HG03103 (cell line): Measurements from ENCODE around the gene STK38L.
"Not testable (repeated sequence)": the region's sequence is repeated elsewhere in the genome, so short reads cannot be mapped to it uniquely, and the experiment has no call there.

ENCODE experiments used
- ATAC-seq: cut with Tn5 transposase; IDR thresholded peaks from one replicate; pipeline ENCODE4 v1.9.1; 2021; ENCODE audit warnings: low read depth; ENCODE audit not compliant: unreplicated experiment

The STK38L gene

DNA sequence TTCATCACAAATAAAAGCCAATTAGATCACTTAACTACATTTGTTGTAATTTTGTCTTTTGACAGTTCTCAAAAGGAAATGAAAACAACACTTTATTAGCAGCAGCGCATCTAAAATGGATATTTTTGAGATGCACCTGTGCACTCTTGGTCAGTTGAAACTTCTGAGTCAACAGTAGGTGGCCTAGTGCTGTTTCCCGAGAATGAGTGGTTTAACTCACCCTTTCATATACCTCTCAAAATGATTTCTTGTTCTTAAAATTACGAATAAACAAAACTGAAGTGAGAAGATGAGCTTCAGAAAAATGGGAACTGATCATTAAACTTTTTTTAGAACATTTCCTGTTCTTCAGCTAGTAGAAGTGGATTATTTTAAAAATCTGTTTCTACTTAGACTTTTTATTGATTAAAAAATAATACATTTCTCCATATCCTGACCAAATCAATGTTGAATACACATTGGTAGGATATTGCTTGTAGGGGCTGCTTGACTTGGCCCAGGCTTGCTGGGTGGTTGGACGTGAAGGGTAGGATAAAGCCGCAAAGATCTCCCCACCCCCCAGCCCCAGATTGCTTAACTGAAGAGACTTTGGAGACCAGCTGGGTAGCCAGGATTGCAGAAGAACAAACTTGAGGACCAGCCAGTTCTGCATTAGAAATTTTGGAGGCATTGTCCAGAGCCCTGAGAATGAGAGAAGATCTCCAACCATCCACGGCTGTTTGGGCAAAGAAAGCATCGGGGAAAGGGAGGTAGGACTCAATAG, 22.3 kb upstream of the STK38L start:
- ATAC-seq = peak; percentile 53

GRCh38 chr12:27226407-27226929, 17.6 kb upstream of the STK38L start:
- no peak for ATAC-seq

GRCh38 chr12:27229367-27229766, 14.7 kb upstream of the STK38L start:
- ATAC-seq = no peak

GRCh38 chr12:27231374-27231773, 12.7 kb upstream of the STK38L start:
- not testable (repeated sequence) for ATAC-seq

GRCh38 chr12:27233814-27234213, 10.3 kb upstream of the STK38L start:
- ATAC-seq = no peak

GRCh38 chr12:27236498-27236897, 7.6 kb upstream of the STK38L start:
- no peak for ATAC-seq

- peak; percentile 47 for ATAC-seq
These were observed 6.0 kb upstream of the STK38L start for GRCh38 chr12:27237790-27238771.

DNA sequence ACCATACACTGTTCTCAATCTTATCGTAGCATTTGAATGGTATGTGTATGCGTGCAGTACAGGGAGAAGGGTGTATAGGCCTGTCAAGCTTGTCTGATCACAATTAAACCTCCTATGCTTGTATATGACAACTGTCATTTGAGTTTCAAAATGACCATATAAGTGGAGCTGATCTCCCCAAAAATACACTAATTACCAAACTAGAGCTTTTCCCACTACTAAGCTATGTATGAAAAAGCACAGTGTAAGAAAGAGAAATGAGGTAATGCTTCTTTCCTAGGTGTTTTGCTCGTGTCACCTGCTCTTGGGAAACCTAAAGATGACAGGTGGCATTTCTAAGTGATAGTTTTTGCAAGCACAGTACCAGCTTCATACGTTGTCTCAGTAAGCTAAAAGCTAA, 1.1 kb upstream of the STK38L start:
- no peak for ATAC-seq

- no peak for ATAC-seq
These were observed 803 bp downstream of the STK38L start for GRCh38 chr12:27244689-27245488.

- ATAC-seq = no peak
These were observed 2.1 kb downstream of the STK38L start for GRCh38 chr12:27246141-27246540.

DNA sequence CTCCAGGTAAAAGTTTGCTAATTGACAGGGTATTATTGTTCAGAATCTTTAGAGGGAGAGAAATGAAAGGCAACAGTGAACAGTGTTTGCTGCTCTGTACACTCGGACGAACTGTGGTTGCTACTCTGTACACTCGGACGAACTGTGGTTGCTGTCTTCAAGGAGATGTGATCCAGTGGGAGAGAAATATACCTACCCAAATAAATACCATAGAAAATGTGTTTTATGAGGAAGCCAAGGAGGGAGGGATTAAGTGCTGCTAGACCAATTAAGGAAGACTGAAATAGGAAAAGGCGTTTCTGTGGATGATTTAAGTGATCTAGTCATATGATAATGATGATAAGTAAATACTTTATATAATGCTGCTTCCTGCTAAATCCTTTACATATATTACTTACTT, 2.7 kb downstream of the STK38L start:
- no peak for ATAC-seq

DNA sequence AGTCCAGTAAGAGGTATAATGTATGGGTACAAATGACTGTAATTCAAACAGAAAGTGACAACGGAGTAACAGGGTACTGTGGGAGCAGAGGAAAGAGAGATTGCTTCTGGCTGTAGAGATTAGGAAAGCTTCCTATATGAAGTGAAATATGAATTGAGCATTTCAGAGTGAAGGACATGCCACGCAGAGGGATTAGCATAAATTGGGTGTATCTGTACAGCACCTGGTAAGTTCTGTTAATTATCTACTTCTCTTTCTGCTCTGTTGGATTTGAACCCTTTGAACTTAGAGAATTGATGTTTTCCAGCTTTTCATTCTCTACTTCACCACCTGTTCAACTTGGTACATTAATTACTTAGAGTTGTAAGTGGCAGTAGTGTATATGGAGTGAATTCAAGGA, 8.8 kb downstream of the STK38L start:
- ATAC-seq = no peak

GRCh38 chr12:27253347-27253746, 9.3 kb downstream of the STK38L start:
- ATAC-seq = no peak

- no peak for ATAC-seq
These were observed 11.7 kb downstream of the STK38L start for GRCh38 chr12:27255806-27256205.

DNA sequence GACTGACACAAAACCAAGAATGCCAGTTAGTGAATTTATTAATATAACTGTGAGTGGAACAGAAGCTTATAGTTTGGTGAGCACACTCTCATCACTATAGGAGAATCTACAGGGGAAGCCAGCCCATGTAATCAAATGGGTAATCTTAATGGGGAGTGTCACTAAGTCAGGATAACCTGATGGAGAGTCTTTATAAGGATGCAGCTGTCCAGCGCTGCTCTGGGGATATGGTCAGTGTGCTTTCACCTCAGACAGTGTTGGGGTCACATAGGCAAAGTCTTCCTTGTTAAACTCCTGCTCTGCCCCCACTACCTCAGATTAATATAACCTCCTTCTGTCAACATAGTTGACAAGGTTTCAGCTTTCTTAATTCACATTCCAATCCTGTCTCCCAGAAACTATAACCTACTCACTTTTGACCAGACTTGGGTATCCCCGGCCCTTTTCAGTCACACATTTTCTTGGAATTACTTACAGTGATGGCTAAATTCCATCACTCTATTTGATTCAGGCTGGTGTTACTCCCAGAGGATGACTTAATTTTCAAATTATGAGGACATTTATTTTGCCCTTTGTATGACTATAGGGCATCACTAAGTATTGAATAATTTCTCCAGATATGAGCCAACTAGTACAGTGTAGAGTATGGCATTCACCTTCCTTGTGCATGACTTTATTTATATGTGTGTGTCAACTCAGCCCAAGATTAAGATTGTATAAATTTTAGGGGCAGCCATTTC, 13.2 kb downstream of the STK38L start:
- ATAC-seq = no peak

- no peak for ATAC-seq
These were observed 16.7 kb downstream of the STK38L start for GRCh38 chr12:27260746-27261145.

GRCh38 chr12:27261866-27262265, 17.8 kb downstream of the STK38L start:
- ATAC-seq = no peak

DNA sequence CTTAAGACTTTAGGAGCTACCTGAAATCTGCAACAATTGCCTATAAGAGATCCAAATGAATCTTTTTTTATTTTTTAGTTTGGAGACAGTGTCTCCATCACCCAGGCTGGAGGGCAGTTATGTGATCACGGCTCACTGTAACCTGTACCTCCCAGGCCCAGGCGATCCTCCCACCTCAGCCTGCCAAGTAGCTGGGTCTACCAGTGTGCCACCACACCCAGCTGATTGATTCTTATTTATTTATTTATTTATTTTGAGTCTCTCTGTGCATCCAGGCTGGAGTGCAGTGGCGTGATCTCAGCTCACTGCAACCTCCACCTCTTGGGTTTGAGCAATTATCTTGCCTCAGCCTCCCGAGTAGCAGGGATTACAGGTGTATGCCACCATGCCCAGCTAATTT, 26.1 kb downstream of the STK38L start:
- no peak for ATAC-seq

GRCh38 chr12:27271206-27271605, 27.1 kb downstream of the STK38L start:
- ATAC-seq = no peak
